Stimulated activated naive CD8-positive, alpha-beta T cell treated with anti-CD3 and anti-CD28 coated beads, Interleukin-15, Interleukin-2, amounts not matched to agents 100 U/mL and 50 U/mL, for 24 hours (primary cell): ENCODE measurements around the gene PRRG3.
A peak's percentile ranks its signal among the peaks of the same experiment; 100 is the strongest.

Source experiments
- ATAC-seq: fragments of 150-1000 bp; cut with Tn5 transposase; one replicate; pipeline ENCODE4 v1.10.0; 2021
- DNase-seq: peaks from one replicate; pipeline ENCODE4 v3.0.0; 2021

The PRRG3 gene

DNA sequence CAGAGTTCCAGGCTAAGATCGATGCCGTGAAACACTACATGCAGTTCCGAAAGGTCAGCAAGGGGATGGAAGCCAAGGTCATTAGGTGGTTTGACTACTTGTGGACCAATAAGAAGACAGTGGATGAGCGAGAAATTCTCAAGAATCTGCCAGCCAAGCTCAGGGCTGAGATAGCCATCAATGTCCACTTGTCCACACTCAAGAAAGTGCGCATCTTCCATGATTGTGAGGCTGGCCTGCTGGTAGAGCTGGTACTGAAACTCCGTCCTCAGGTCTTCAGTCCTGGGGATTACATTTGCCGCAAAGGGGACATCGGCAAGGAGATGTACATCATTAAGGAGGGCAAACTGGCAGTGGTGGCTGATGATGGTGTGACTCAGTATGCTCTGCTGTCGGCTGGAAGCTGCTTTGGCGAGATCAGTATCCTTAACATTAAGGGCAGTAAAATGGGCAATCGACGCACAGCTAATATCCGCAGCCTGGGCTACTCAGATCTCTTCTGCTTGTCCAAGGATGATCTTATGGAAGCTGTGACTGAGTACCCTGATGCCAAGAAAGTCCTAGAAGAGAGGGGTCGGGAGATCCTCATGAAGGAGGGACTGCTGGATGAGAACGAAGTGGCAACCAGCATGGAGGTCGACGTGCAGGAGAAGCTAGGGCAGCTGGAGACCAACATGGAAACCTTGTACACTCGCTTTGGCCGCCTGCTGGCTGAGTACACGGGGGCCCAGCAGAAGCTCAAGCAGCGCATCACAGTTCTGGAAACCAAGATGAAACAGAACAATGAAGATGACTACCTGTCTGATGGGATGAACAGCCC lies 48.6 kb downstream of the PRRG3 start:
- DNase-seq (no peak), ATAC-seq (no peak)

DNA sequence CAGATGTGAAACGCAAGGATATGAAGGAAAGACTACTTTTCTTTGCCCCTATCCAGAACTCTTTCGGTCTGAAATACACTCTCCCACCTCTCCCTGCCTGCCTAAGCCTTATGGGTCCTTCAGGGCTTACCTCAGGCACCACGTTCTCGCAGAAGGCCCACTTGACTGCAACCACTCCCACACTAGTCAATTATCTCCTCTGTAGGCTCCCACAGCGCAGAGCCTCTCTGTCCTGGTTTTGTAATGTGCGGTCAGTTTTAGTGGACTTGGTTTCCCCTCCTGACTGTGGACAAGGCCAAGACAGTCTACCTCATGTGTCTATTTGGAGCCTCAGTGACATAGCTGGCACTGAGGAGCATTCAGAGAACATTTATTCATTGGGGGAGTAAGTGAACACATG lies 50.4 kb downstream of the PRRG3 start:
- DNase-seq: no peak
- no peak for ATAC-seq

DNA sequence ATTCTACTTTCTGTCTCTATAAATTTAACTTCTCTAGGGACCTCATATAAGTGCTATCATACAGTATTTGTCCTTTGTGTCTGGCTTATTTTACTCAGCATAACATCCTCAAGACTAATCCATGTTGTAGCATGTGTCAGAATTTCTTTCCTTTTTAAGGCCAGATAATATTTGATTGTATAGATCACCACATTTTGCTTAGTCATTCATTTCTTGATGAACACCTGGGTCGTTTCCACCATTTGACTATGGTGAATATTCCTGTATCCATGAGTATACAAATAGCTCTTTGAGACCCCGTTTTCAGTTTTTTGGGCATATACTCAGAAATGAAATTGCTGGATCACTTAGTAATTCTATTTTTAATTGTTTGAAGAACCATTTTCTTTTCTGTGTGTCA lies 51.2 kb downstream of the PRRG3 start:
- ATAC-seq (no peak), DNase-seq (no peak)

- ATAC-seq (no peak), DNase-seq (no peak)
Measured at GRCh38 chrX:151750511-151750910, 55.3 kb downstream of the PRRG3 start.

DNA sequence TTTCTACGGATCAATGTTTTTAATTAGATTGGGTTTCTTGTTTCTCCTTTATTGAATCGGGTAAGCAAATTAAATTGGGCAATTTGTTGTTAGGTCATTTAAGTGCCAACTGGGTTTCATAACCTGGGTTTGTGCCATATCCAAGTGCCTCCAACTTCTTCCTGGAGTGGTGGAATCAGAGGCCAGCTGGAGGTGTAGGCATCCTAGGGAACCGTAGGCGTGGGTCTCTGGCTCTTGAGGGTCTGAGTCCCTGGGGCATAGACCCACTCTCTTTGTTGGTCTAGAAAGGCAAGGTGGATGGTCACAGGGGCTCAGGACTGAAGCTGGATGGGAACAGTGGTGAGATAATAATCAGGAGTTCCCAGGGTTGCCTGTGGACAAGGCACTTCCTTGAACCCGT lies 57.6 kb downstream of the PRRG3 start:
- ATAC-seq (no peak), DNase-seq (no peak)

- ATAC-seq: no peak
- peak; percentile 12 for DNase-seq
Measured at GRCh38 chrX:151753313-151754046, 58.2 kb downstream of the PRRG3 start.

- ATAC-seq (no peak), DNase-seq (no peak)
Measured at GRCh38 chrX:151754047-151754429, 58.8 kb downstream of the PRRG3 start.

- no peak for ATAC-seq
- no peak for DNase-seq
Measured at GRCh38 chrX:151754641-151755215, 59.5 kb downstream of the PRRG3 start.
